Activated CD4-positive, CD25-positive, alpha-beta regulatory T cell treated with anti-CD3 and anti-CD28 coated beads, Interleukin-2, amount 50 U/mL, for 16 hours (primary cell): Measurements from ENCODE around the gene WNT2B.

ENCODE experiments used
- DNase-seq: peaks from one replicate; pipeline ENCODE4 v3.0.0-alpha.2; 2020; ENCODE audit warnings: low read depth, low spot score

The WNT2B gene

DNA sequence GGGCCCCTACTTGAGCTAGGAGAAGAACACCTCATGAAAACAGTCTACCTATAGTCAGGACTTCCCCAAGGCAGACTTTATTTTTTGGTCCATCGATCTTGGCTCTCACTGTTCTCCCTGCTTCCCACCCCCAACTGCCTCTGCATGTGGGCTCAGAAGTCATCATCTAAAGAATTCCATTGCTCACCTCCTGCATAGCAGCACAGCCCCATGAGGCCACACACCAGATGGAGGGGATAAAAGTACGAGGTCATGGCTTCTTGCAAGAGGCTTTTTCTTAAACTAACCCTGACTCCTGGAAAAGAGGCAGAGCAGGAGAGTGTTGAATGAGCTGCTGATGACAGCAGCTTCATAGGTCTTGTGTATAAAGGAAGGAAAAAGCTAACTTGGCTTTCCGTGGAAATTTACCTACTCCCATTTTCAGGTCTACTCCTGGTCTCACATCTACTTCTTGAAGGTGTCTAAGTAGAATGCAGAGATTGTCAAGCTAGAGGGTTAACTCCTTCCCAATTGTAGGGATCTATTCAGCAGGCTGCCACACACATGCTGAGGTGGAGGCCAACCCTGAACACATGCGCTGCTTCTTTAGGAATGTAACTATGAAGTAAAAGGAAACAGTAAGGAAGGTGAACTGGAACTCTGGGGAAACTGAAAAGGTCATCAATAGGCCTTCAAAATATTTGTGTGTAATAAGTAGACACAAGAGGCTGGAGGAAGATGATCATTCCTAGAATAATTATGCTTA lies 18.7 kb downstream of the WNT2B start:
- no peak for DNase-seq

DNA sequence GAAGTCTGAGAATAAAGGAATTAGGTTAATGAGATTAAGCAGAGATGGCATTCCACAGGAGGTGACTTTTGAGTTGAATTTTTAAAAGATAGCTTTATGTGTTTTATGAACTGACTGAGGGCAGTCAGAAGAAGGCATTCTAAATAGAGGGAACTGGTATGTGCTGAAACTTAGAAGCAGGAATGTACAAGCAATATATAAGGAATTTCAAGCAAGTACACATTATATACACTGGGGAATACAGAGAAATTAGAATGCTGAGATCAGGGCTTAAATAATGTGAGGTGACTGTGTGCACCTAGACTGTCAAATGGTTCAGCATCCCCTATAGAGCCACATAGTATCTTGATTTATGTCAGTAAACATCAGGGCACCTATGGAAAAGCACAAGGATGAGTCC lies 19.3 kb downstream of the WNT2B start:
- DNase-seq = no peak

DNA sequence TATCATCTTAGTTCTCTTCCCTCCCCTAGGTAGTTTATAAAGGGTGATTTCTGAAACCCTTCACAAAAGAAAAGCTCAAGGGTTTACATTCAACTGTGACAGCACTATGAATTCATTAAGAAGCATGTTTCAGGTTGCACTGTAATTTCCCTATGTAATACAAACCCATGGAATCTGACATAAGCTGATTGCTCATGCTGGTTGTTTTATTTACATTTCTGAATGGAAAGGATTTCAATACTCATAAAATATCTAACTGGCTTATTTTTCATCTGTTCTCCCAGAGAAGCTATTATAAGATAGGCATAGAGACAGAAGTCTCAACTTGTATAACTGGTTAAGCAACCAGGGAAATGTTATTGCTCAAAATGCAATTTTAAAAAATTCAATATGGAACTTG lies 20.5 kb downstream of the WNT2B start:
- no peak for DNase-seq

DNA sequence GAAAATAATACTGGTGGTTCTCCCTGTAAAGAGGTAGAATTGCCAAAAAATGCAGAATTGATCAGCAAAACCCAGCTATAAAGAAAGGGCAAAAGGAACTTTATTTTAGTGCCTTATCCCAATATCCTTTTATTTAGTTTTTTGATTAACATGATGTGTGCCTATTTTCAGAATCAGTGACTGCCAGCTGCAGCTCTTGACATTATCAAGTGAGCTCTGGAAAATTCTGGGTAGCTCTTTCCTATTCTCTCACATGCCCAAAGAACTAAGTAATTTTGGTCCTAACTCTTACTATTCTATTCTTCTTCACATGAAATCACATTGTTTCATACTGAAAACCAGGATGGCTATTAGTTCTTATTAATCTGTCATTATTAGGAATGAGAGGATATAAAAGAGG lies 22.1 kb downstream of the WNT2B start:
- no peak for DNase-seq

DNA sequence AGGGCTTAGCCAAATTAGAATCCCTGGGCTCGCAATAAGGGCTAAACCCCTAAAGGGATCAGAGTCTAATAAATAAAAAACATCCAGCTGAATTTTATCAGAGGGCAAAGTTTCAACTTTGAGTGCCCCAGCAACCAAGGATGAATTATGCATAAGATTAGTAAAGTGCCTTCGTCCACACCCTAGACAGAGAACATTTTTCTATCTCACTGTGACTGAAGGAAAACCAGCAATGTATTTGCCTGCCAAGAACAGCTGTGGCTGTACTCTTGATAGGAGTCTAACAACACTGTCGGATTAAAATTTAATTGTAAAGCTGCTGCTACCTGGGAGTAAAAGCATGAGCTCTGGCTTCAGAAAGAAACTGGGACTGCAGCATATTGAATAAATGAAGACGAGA lies 23.3 kb downstream of the WNT2B start:
- DNase-seq = no peak

DNA sequence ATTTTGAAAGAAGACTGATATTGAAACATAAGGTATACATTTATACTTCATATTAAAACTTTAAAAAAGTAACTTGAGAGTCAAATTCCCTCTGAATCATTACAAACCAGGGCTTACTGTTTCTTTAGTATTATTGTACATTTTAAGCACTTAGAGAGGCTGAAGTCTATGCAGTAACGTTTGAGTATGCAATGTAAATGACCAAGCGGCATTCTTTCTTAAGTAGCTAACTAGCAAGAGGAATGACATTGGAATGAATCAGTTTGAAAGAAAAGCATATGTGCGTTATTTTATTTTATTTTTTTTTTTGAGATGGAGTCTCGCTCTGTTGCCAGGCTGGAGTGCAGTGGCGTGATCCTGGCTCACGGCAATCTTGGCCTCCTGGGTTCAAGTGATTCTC lies 24.3 kb downstream of the WNT2B start:
- DNase-seq = no peak

DNA sequence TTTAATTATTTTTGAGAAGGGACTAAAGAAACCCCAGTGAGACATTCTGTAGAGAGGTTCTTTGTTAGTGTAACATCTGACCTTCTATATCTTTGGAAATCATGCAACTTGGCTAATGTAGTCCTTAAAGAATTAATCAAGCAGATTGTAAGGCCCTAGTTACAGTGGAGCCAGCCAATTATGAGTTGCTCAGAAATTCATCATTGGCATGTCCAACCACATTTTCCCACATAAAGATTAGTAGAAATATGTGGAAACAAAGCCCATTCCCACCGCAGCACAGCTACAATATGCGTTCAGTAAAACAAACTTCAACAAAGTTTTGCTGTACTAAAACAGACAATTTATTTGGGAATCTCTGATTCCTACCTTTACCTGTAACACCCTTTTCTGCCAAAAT lies 27.8 kb downstream of the WNT2B start:
- no peak for DNase-seq

DNA sequence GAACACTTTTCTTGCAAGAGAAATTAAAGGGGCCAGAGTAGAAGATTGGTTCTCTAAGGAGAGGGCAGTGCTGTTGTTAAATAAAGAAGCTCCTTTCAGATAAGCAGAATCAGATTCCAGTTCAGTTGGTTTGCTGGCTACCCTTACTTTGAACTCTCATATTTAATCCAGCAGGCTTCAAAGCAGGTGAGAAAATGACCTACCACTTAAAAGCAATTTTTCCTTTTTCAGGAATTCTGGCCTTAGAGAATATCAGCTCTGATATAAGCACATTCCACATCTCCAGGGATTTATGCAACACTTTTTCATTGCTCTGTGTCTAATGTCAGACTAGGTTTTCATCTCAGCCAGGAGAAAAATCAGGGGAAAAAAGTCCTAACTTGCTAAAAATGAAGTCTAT lies 28.7 kb downstream of the WNT2B start:
- DNase-seq = no peak

DNA sequence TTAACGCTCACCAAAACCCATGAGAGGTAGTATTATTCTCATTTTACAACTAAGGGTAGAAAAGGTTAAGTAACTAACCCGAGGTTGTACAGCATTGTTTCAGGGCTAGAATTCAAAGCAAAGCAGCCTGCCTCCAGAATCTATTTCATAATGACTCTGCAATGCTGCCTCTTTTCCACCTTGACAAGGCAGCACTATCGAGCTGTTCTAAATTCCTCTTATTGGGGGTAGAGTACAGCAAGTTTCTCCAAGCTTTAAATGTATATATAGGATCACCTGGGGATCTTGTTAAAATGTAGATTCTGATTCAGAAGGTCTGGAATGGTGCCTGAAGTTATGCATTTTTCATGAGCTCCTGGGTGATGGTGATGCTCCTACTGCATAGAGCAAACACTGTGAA lies 30.1 kb downstream of the WNT2B start:
- no peak for DNase-seq

DNA sequence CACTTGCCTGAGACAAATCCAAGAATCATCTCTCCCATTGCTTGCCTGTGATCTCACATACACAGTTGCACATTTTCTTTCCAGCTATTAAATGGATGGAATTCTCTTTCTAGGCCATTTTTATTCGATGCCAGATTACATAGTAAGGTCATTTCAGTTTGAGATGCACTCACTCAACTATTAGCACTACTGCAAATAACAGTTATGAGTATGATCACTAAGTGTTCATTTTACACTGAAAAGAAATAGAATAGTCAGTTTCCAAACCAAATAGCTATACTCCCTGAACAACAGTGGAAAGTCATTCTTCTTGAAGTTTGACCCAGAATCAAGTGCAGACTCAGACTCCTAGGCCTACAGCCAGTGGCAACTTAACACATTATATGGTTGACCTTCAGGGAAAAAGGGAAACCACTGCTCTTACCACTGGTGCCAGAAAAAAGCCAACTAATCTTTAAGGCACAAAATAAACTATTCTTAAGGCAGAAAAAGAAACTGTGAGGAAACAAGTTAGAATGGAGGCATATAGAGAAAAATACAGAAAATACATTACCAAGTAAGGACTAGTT lies 31.5 kb downstream of the WNT2B start:
- DNase-seq = no peak

DNA sequence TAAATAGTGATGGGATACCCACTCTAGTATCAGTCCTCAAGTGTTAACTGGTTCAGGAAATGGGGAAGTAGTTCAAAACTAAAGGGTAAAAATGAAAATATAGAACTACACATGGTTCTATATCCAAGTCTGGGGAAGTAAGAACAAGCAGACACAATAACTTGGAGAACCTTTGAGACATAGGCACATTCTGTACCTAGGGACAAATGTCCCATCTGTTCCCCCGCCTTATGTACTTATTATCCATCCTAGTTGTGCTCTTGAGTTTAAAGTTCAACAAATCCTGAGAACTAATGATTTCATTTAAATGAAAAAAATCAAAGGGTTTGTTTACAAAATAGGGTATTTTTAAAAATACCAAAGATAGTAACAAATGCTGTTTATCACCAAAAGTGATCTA lies 32.5 kb downstream of the WNT2B start:
- no peak for DNase-seq

DNA sequence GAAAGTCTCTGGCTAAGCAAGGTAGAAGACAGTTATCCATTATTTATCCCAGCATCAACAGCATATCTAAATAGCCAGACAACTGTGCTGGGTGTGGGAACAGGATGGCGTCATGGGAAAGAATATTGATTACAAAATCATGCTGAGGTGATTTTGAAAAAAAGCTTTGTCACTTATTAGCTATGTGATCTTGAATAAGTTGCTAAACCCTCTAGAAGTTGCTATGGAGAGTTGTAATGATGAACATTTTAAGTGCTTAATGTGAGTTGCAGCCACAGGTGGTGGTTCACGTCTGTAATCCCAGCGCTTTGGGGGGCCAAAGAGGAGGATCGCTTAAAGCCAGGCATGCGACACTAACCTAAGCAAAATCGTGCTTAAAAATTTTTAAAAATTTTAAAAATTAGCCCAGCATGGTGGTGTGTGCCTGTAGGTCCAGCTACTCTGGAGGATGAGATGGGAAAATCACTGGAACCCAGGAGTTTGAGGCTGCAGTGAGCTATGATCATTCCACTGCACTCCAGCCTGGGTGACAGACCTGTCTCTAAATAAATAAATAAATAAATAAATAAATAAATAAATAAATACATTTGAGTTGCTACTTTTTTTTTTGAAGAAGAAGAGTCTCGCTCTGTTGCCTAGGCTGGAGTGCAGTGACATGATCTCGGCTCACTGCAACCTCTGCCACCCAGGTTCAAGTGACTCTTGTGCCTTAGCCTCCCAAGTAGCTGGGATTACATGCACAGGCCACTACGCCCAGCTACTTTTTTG lies 33.6 kb downstream of the WNT2B start:
- DNase-seq = no peak

DNA sequence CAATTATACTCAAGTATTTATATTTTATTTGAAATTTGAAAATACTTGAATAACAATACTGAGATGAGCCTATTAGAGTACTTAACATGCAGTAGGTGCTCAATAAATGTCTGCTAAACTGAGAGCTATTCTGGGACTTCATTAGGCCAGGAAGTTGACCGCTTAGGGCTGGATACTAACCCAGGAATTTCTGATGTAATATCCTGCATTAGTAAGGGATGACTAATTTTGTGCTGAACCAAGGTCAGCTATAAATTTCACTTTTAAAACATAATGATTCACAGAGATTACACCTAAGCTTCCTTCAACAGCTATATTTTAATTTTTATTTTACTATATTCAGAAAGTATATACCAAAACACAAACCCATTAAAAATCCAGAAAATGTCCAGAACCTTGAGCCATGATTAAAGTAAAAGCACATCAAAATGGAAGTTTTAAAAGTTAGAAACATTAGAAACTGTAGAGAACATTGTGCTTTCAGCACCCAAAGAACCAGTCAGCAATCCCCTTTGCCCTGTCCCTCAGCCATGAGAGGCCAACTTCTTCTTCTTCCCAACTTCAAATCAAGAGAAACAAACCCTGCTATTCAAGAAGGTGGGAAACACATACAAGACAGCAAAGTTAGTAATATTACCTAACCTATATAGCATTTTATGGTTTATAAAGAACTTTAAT lies 35.4 kb downstream of the WNT2B start:
- DNase-seq = no peak

DNA sequence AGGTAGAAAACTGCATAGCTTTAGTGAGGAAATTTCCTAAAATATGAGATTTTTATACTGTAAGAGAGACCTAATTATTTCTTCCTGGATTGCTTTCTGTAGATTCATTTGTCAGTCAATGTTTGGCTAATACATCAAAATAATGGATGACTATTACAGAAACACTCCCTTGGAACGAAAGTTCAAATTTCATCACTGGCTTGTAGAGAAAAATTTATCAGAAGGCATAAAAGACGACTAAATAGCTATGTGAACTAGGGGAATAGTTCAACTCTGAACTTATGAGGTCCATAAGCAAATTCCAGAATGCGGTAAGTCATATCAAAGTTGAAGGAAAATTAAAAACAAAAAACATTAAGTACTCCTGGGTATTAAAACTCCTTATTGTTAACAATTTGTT lies 36.0 kb downstream of the WNT2B start:
- no peak for DNase-seq

DNA sequence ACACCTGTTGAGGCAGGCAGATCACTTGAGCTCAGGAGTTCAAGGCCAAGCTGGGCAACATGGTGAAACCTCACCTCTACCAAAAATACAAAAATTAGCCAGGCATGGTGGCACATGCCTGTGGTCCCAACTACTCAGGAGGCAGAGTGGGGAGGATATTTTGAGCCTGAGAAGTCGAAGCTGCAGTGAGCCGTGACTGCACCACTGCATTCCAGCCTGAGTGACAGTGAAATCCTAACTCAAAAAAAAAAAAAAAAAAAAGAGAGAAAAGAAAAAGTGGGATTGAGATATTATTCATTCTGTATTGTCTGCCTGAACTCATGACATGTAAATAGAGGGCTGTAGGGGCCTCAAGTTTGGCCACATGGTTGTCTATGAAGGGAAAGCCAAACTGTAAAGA lies 37.3 kb downstream of the WNT2B start:
- DNase-seq = no peak

DNA sequence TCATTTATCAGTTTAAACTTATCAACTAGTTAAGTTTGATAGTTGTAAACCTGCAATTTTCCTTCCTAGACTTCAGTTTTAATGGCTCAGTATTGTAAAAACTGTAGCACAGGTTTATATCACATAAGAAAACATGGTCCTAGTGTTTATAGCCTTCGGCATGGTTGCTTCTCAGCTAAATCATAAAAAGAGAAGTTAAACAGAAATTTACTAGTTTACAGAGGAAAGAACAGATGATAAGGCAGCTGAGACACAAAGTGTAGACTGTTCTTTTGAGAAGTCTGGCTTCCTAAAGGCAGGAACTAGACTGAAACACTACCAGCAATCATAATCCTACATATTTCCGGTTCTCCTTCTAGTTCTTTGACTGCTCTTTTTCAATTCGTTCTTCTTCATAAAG lies 39.8 kb downstream of the WNT2B start:
- no peak for DNase-seq

DNA sequence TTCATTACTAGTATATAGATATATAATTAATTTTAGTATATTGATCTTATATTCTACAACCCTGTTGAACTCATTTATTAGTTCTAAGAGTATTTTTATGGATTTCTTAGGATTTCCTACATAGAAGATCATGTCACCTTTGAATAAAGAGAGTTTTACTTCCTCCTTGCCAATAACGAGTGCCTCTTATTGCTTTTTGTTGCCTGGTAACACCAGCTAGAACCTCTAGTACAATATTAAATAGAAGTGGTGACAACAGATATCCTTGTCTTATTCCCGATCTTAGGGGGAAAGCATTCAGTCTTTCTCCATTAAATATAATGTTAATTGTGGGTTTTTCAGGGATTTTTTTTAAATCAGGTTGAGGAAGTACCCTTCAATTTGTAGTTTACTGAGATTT lies 40.8 kb downstream of the WNT2B start:
- no peak for DNase-seq

DNA sequence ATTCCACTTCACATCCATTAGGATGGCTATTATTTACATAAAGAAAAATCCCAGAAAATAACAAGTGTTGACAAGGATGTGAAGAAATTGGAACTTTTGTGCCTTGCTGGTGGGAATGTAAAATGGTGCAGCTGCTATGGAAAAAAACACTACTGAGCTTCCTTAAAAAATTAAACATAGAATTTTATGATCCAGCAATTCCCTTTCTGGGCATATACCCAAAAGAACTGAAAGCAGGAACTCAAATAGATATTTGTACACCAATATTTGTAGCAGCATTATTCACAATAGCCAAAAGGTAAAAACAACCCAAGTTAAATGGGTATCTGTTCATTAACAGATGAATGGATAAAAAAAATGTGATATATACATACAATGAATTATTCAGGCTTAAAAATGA lies 45.6 kb downstream of the WNT2B start:
- no peak for DNase-seq

DNA sequence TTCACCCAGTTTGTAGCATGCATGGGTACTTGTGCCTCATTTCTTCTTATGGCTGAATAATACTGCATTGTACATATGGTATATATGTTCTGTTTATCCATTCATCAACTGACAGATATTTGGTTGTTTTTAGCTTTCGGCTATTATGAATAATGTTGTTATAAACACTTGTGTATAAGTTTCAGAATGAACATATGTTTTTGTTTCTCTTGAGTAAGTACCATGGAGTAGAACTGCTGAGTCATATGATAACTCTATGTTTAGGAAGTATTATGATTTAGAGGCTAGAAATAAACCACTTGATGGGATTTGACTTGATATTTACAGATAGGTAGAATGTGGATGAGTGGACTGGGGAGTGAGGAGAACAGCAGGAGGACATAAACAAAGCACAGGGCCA lies 48.6 kb downstream of the WNT2B start:
- no peak for DNase-seq

DNA sequence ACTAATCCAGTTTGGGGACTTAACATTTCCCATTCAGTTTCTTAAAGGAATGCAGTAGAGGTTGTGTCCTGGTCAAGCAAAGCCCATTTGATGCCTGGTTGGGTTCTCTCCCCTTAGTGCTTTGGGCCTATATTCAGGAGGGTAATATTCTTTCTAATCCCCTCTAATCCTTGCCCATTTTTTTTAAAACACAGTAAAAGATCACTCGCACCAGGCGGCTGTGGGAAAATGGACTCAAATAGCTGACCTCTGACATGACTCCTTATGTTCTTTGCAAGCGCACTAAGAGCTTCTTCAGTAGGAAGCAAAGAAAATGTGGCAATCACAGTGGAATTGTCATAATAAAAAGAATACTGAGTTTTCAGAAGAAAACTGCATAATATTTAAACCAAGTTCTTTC lies 49.9 kb downstream of the WNT2B start:
- DNase-seq = no peak

DNA sequence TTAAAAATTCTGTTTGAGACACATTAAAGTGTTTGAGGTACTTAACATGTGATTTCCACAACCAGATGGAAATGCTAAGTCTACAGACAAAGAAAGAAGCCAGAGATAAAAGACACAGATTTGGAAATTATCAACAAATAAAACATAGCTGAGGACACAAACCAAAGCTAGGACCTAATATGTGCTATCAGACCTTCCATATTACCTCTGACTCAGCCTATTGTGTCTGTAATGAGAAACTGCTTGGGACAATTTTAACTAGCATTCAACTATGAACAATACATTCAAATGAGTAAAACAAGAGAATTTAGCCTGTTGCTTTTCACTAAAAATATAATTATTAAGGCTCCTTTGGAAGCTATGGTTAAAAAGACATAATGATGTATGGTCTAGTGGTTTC lies 54.6 kb downstream of the WNT2B start:
- DNase-seq = no peak

DNA sequence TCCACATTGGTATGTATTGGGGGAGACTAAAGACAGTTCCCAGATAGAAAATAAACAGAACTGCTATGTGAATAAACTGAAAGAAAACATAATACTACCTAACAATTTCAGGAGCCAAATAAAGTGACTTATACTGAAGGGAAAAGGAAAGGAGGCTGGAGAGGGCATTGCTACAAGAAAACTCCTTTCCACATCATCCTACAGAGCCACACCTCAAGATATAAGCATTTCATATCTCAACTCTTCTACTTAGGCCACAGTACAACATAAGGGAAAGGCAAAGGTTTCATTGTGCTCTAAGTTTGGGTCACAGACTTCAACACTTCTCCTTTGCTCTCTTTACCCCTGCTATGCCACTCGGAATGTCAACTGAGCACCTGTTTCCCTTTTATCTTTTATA lies 55.3 kb downstream of the WNT2B start:
- no peak for DNase-seq

DNA sequence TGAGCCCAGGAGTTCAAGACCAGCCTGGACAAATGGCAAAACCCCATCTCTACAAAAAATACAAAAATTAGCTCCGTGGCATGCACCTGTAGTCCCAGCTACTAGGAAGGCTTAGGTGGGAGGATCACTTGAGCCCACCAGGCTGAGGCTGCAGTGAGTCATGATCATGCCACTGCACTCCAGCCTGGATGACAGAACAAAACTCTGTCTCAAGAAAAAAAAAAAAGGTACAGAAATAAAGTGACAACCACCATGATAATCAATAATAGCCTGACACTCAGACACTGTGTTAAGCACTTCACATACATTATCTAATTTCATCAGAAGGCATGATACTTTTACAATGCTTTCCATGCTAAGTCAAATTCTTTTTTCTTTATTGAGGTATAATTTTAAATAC lies 57.0 kb downstream of the WNT2B start:
- DNase-seq = no peak
